PFSK-1 (cell line): ENCODE measurements around the gene TMEM89.

ENCODE experiments used
- FOXP2 ChIP-seq: optimal IDR thresholded peaks from 2 replicates; pipeline ENCODE3; 2011; ENCODE audit warnings: borderline replicate concordance, control low read depth, inconsistent platforms; ENCODE audit not compliant: insufficient read depth; ENCODE audit errors: extremely low read length, extremely low read depth
- POLR2AphosphoS5 ChIP-seq: IDR thresholded peaks from 2 replicates; pipeline ENCODE4 v1.6.1; 2012; ENCODE audit warnings: low read depth, mild to moderate bottlenecking, control low read depth, low read length, moderate library complexity
- REST ChIP-seq, 2 experiments: IDR thresholded peaks; 2 replicates each; pipeline versions ENCODE4 v1.6.1 to v1.8.0; 2011 to 2012; ENCODE audit warnings: low read depth in 2 of 2, low read length in 2 of 2, control low read depth in 1 of 2, inconsistent platforms in 1 of 2, mild to moderate bottlenecking in 1 of 2, moderate library complexity in 1 of 2; ENCODE audit not compliant: insufficient read depth in 1 of 2
- SIN3A ChIP-seq: IDR thresholded peaks from 2 replicates; pipeline ENCODE4 v1.6.1; 2012; ENCODE audit warnings: mild to moderate bottlenecking, low read length, moderate library complexity, borderline replicate concordance; ENCODE audit not compliant: insufficient read depth

DNA sequence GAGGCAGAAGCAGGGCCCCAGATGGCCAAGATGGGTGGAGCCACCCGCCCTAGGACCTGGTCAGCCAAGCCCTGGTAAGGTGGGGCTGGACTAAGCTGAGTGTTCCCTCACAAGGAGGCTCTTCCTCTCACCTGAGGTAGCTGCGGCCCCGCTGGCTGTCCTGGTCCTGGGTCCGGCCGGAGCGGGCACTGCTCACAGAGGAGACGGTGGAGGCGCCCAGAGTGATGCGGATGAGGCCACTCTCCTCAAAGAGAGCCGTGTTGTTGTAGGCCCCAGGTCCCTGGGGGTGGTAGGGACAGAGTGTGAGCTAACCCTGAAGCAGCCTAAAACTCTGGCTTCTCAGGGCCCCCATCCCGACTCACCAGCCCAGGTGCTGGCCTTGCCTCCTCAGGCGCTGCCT is 21.0 kb upstream of the TMEM89 start:
- TF ChIP-seq POLR2AphosphoS5 (no peak), REST (IDR thresholded peaks at IDR 0.05; ENCODE audit: insufficient read depth in 1 of 2, low read depth in 2 of 2, low read length in 2 of 2) (no peak), SIN3A (no peak), FOXP2 (no peak)
